Measurements from ENCODE around the gene BEAN1. TPM values are rescaled to one million over a fixed set of nuclear protein-coding genes. Genes with fewer than 3 reads are reported as not detected.
A peak's percentile ranks its signal among the peaks of the same experiment; 100 is the strongest.

Gene BEAN1
- total and polyA plus RNA-seq, 9 of the 15 experiments (the other 6 are each of a cell fraction or from before 2014, with no cell fraction given): not detected

DNA sequence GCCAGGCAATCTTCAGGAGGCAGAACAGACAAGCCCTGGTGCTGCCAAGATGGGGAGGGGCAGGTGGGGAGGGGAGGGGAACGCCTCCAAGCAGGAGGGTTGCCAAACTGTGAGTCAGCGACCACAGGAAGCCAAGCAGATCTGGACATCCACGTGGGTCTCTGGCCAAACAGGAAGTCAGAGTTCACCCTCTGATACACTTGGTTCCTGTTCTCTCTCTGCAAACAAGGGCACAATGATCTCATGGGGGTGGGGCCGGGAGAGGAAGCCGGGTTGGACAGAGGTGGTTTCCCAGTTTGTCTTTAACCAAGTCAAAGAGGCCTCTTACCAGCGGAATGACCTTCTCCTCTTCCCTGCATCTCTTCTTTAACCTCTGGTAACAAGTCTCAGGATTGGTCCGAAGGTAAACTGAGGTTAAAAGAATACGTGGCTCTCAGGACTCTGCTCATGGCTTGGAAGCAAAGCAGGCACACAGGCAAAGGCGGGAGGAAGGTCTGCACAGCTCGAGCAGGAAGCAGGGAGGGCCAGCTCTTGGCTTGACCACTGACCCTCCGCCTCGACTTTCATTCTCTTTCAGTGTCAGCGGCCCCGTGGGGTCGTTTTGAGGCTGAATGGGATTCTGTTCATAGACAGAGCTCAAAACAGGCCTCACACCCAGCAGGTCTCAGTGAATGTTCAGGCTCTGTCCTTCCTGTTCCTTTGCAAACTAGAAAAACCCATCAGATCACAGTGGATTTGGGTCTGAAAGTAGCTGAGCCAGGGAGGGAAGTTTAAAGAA lies 89.9 kb downstream of the BEAN1 start (continued):
- TF ChIP-seq, protein P1, sequence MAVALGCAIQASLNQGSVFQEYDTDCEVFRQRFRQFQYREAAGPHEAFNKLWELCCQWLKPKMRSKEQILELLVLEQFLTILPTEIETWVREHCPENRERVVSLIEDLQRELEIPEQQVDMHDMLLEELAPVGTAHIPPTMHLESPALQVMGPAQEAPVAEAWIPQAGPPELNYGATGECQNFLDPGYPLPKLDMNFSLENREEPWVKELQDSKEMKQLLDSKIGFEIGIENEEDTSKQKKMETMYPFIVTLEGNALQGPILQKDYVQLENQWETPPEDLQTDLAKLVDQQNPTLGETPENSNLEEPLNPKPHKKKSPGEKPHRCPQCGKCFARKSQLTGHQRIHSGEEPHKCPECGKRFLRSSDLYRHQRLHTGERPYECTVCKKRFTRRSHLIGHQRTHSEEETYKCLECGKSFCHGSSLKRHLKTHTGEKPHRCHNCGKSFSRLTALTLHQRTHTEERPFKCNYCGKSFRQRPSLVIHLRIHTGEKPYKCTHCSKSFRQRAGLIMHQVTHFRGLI (CRISPR knock-in tag; IDR thresholded peaks at IDR 0.05): no peak
- TF ChIP-seq TGIF2 (CRISPR knock-in tag; IDR thresholded peaks at IDR 0.05): no peak
- TF ChIP-seq, protein P2, sequence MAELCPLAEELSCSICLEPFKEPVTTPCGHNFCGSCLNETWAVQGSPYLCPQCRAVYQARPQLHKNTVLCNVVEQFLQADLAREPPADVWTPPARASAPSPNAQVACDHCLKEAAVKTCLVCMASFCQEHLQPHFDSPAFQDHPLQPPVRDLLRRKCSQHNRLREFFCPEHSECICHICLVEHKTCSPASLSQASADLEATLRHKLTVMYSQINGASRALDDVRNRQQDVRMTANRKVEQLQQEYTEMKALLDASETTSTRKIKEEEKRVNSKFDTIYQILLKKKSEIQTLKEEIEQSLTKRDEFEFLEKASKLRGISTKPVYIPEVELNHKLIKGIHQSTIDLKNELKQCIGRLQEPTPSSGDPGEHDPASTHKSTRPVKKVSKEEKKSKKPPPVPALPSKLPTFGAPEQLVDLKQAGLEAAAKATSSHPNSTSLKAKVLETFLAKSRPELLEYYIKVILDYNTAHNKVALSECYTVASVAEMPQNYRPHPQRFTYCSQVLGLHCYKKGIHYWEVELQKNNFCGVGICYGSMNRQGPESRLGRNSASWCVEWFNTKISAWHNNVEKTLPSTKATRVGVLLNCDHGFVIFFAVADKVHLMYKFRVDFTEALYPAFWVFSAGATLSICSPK (IDR thresholded peaks at IDR 0.05; ENCODE audit: borderline replicate concordance): no peak
- peak; percentile 77 for TF ChIP-seq SMARCA4 (IDR thresholded peaks at IDR 0.05)
- no peak for TF ChIP-seq ZNF583 (CRISPR knock-in tag; IDR thresholded peaks at IDR 0.05)
- TF ChIP-seq GTF2A2 (tag; IDR thresholded peaks at IDR 0.05): no peak
- TF ChIP-seq CSDE1 (IDR thresholded peaks at IDR 0.05): no peak
- peak; percentile 43 for TF ChIP-seq TEAD4 (IDR thresholded peaks at IDR 0.05; ENCODE audit: low read length)
- no peak for TF ChIP-seq TEAD4 (CRISPR knock-in tag; IDR thresholded peaks at IDR 0.05; ENCODE audit: borderline replicate concordance)
- TF ChIP-seq, protein P3, sequence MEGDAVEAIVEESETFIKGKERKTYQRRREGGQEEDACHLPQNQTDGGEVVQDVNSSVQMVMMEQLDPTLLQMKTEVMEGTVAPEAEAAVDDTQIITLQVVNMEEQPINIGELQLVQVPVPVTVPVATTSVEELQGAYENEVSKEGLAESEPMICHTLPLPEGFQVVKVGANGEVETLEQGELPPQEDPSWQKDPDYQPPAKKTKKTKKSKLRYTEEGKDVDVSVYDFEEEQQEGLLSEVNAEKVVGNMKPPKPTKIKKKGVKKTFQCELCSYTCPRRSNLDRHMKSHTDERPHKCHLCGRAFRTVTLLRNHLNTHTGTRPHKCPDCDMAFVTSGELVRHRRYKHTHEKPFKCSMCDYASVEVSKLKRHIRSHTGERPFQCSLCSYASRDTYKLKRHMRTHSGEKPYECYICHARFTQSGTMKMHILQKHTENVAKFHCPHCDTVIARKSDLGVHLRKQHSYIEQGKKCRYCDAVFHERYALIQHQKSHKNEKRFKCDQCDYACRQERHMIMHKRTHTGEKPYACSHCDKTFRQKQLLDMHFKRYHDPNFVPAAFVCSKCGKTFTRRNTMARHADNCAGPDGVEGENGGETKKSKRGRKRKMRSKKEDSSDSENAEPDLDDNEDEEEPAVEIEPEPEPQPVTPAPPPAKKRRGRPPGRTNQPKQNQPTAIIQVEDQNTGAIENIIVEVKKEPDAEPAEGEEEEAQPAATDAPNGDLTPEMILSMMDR (IDR thresholded peaks at IDR 0.05 in 2 of 3, conservative IDR thresholded peaks at IDR 0.05 in 1 of 3; ENCODE audit: insufficient read depth in 2 of 3, low read depth in 1 of 3, low read length in 3 of 3): 0 out of 6 replicates have a peak, but pooled peaks of 1 of the 3 experiments have one; percentile 15
- TF ChIP-seq FOS (IDR thresholded peaks at IDR 0.05; ENCODE audit: extremely low read depth, insufficient read length): peak; percentile 61
- TF ChIP-seq POLR2A (conservative IDR thresholded peaks at IDR 0.05): peak; percentile 86
- no peak for TF ChIP-seq ZNF764 (CRISPR knock-in tag; IDR thresholded peaks at IDR 0.05; ENCODE audit: low read depth)
- TF ChIP-seq, protein P4, sequence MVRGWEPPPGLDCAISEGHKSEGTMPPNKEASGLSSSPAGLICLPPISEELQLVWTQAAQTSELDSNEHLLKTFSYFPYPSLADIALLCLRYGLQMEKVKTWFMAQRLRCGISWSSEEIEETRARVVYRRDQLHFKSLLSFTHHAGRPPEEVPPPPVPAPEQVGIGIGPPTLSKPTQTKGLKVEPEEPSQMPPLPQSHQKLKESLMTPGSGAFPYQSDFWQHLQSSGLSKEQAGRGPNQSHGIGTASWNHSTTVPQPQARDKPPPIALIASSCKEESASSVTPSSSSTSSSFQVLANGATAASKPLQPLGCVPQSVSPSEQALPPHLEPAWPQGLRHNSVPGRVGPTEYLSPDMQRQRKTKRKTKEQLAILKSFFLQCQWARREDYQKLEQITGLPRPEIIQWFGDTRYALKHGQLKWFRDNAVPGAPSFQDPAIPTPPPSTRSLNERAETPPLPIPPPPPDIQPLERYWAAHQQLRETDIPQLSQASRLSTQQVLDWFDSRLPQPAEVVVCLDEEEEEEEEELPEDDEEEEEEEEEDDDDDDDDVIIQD (CRISPR knock-in tag; IDR thresholded peaks at IDR 0.05): no peak
- no peak for TF ChIP-seq RHOXF2B (CRISPR knock-in tag; conservative IDR thresholded peaks at IDR 0.05)
- TF ChIP-seq ZBTB7A (IDR thresholded peaks at IDR 0.05; ENCODE audit: borderline replicate concordance, control insufficient read depth, low read depth, low read length): peak; percentile 59; the same call in 1 of the 2 replicates
- no peak for TF ChIP-seq ZNF707 (CRISPR knock-in tag; conservative IDR thresholded peaks at IDR 0.05)
- no peak for TF ChIP-seq ZZZ3 (IDR thresholded peaks at IDR 0.05)
- TF ChIP-seq MCM3 (IDR thresholded peaks at IDR 0.05): no peak
- no peak for TF ChIP-seq TCF7 (IDR thresholded peaks at IDR 0.05; ENCODE audit: borderline replicate concordance)
- TF ChIP-seq ZSCAN29 (IDR thresholded peaks at IDR 0.05): no peak
- no peak for TF ChIP-seq NFXL1 (CRISPR knock-in tag; IDR thresholded peaks at IDR 0.05)
- no peak for TF ChIP-seq KDM2B (CRISPR knock-in tag; IDR thresholded peaks at IDR 0.05)
- no peak for TF ChIP-seq HMG20A (CRISPR knock-in tag; conservative IDR thresholded peaks at IDR 0.05)
- no peak for TF ChIP-seq GATAD2A (IDR thresholded peaks at IDR 0.05)
- TF ChIP-seq ZNF785 (CRISPR knock-in tag; IDR thresholded peaks at IDR 0.05): no peak

Measured in K562 (cell line).